ENCODE measurements around the gene CNPY1.

The CNPY1 gene

DNA sequence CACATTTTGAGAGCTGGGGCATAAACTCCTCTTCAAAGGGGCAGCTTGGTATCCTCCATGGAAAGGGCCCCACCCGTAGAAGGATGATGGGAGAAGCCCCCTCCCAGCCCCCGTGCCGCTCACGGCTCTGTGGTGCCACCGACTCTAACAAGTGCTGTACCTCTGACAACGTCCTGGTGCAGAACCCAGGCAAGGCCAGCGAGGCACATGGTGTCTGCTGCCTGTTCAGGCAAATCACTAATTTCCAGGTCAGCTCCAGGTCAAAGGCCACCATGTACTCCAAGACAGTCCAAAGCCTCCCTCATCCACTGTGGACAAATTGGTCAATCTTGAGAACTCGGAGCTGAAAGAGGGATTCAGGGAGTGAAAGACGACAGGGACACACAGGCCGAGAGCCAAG lies 11.4 kb upstream of the CNPY1 start:
- no peak for DNase-seq

DNA sequence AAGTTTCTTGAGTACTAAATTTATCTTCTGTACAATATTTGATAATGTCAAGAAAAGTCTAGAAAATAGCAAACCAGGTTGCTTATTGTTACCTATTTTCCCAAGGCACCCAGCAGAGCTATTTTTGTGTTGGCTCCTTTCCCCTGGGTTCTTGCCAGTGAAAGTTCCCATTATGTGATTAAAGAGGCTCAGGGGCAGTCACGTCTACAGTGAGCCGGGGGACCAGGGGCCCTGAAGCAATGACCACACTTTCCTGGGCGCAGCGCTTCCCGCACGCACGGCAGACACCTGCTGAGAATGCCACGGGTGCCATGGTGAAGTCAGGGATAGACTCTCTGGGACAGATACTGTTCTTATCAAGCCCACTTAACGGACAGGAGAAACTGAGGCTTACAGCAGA lies 10.4 kb upstream of the CNPY1 start:
- DNase-seq: no peak

DNA sequence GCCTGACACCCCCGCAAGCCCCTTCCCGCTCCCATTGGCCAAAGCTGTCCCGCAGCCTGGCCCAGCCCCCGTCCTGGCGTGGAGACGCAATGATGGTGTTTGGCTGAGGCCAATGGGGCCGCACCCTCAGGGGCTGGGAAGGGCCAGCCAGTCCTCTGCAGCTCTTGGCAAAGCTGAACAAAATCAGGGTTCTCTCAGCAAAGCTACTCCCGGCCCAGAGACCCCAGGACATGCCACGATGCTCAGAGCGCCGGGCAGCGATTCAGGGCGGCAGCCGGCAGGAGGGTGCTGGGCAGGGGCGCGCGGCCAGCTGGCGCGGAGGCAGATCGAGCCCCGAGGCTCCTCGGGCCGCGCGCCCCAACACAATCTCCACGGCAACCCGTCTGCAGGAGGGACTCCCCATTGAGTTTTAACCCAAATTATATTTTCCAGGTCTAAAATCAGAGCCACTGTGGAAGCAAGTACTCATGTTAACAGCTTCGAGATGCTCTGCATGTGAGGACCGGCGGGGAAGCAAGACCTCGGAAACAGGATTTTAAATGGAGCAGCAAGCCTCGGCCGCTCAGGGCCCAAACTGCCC lies 8.8 kb upstream of the CNPY1 start:
- no peak for DNase-seq

DNA sequence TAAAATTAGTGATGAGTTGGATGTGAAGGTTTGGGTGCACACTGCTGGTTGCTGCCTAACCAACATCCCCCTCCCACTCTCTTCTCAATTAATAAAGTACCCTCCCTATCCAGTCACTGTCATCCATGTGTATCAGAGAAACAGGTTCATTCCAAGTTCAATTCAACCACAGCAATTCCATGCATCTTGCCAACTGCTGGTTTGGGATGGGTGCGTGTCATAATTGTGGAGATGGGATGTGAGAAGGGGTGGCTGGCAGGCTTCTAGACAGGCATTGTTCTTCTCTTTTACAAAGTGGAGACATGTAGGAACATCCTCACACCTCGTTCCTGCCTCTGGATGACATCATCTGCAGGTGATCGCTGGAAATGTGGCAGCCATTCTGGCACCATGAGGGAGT lies 7.5 kb upstream of the CNPY1 start:
- no peak for DNase-seq

DNA sequence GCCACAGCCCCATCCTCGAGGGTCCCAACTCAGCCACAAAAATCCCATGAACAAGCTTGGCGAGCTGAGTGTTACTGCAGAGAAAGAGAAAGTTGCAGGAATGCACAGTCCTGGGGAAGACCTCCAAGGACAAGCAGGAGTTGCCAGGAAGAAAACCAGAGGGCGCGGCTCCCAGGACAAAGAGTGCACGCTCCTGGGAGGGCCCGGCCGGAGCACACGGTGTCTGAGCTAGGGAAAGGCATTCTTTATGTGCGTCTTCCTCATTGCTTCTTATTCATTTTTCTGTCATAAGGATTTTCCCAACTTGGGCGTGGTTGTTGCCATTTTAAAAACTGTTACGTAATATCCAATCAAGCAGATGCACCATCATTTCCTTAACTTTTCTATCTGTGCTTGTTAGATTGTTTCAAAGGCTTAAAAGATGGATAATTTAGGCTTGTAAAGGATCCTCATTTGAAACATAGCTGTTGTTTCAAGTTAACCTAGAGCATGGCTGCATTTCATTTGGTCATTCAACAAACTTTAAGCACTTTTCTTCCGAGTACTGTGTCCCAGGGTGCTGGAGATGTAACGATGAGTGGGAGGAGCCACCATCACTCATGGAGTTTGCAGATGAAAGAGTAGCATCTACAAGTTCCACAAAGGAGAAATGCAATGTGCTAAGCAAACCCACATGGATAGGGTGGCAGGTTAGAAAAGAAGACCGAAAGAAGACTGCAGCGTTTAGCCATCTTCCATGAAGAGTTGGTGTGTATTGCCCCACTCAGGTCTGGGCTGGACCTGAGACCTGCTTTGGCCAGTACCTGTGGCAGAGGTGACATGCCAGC lies 5.6 kb upstream of the CNPY1 start:
- DNase-seq: no peak

DNA sequence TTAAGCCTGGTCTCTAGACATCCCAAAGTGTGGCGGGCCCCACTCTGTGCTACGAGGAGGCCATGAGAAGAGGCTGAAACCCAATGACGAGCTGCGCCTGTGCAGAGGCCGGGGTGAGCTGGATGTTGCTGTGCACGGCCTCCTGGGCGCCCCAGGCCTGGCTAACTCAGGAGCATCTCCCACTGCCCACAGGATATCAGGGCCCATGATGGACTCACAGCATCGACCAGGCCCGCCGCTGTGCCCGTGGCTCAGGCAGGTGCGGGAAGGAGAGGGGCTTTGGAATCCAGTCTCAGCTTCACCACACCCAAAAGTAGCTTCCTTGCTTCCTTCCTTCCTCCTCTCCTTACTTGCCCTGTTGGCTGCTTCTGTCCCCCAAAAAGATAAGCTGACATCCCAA lies 4.6 kb upstream of the CNPY1 start:
- no peak for DNase-seq

DNA sequence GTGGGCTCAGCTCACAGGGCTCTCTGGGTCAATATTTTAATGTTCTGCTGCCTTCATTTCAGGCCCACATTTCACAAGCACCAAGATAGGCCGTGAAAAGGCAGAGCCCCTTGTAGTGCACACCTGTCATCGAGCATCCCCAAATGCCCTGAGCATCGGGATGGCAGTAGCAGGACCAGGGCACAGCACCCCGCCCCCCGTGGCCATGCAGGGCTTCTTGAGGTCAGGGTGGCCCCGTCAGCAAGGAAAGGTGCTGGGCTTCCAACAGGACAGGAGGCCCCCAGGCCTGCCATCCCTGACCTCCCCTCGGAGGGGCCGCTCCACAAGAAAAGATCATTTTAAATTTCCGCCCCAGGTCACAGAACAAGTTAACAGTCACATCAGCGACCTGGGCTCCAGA lies 2.9 kb upstream of the CNPY1 start:
- DNase-seq: no peak

DNA sequence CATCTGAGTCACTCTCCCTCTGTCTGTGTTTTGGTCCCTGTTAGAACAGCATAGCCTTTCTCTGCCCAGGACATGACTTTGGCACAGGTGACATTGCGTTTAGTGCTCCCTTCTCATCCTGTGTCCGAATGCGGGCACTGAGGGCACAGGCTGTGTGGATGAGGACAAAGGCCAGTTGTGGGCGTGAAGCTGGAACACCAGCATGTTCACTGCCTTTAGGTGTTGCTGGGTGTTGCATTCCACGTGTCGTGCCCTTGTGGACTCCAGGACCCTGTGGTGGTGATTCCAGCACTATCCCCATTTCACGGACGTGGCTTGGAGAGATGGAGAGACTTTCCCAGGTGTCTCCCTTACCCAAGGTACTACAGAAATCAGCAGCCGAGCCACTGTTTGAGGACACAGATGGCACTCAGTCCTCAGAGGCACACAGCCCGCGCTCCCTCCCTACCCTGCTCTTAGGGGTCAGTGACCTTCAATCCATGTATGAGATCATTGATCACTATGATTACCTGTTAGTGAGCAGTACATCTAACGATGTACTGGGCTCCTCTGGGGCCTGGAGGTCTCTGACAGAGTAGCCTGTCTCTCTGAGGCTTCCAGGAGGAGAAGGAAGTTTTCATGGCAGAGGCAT lies 917 bp upstream of the CNPY1 start:
- no peak for DNase-seq

DNA sequence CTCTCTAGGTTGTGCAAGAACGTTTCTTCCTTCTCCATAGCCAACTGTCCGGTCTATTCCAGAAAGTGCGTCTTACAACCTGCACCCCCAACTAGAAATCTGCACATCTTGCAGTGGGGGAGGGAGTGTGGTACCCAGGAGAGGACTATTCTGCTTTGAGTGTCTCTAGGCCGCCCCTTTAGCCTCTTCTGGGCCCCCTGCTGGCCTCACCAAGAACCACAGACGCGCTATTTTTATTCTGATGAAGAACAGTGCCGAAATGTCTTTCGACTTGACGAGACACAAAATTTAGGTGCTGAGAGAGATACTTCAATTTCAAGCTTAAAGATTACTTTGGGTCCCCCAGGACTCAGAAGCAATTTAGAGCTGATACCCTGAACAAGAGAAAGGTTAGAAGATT lies 1.0 kb downstream of the CNPY1 start:
- no peak for DNase-seq

DNA sequence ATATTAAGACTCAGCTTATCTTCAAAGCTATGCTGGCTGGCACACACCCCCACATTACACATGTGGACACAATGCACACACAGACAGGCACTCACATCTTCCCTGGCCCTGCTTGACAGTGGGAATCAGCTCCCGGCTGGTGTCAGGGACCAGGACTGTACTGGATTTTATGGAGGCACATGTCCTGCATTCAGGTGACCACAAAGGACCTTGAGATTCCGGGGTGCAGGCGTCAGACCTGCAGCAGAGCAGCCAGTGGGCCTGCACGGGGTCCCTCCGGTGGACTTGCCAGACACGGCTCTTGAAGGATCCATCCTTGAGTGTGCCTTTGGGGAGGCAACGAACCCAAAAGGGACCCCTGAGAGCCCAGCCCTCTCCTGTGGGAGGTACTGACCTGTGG lies 1.9 kb downstream of the CNPY1 start:
- DNase-seq: no peak

DNA sequence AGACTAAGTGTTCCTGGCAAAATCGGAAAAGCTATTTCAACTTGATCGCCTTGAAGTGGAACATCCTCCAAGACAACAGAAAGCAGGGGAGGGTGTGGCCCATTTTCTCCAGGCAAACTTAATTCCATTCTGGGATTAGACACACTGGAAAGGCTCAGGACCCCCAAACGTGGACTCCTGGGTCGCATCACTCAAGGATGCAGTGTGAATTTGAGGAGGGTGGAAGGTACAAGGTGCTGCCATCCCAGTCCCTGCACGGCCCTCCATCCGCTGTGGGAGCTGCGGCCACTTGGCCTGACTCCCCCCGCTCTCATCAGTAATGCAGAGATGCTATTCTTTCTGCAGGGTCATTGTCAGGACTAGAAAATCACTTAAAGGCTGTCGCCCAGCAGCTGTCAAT lies 2.4 kb downstream of the CNPY1 start:
- DNase-seq: no peak

DNA sequence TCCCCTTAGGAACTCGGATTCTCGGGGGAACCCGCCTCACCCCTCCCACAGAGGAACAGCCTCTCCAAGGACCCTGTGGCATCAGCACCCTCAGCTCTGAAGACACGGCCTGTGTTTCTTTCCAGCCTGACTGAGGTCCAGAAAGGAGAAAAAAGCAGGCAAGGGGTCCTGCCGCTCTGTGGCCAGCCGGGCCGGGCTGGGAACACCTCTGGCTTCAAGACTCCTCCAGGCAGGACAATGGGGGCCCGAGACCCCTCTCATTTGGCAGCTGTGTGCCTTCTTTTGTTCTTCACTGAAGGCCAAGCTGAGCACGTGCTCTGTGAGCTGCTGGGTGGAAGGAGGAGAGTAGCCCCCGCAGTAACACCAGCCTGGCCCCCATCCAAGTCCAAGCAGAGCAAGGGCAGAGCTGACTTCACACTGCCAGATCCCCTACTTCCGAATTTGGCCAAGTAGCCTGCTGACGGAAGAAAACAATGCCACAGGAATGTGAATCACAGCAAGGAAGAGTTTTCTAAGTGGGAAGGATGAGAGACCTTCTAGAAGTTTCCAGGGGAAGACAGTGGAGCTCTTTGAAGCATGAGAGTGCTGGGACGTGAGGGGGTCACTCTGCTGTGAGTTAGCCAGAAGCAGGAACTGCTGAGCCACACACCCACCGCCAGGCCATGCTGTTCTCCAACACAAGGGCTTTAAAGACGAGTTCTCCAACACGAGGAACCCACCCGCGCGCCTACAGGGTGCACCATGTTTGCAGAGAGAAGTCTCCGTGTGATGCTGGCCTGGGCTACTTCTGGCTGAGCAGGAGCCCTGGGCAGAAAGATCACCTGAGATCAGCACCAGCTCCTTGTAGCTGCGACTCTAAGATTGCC lies 3.1 kb downstream of the CNPY1 start:
- no peak for DNase-seq

DNA sequence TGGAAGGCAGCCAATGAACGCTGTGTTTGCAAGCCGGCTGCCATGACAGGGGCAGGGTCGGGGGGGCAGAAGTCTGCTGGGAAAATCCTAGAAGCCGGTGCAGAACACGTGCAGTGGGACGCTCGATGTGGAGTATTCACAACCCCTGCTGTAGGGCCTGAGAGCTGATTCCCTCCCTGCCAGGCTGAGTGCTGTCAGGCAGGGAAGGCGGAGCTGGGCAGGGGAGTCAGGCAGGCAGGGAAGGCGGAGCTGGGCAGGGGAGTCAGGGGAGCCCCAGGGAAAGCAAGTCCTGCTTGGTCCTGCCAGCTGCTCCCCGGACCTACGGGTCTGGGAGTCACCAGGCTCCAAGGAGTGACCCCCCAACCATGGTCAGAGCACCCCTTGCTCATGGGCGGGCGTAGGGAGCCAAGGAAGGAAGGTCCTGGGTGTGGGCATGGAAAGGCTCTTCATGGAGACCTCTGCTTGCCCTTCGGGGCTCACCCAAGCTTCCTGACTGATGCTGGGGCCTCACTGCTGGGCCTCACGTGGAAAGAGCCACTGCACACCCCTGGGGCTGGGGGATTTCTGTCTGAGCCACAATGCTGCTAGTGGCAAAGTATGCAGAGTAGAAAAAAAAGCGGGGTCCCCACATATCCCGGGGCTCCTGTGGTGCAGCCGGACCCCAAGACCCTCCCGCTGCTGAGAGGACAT lies 4.2 kb downstream of the CNPY1 start:
- DNase-seq: no peak

DNA sequence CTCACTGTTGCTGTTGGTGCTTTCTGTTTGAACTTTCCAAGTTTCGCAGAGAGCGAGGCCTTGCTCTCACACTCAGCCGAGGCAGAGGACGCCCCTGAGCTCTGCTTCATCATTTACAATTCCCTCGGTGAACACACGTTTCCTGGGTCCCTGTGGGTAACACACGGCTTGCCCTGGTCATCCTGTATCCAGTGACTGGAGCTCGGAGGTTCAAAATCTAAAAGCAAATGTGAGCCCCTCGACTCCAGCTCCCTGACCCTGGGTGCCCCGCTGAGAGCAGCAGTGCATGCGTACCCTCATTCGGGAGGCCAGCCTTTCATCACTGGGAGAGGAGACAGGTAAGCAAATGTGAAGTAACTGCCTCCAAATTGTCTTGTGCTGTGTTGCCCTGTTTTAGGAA lies 5.8 kb downstream of the CNPY1 start:
- no peak for DNase-seq

DNA sequence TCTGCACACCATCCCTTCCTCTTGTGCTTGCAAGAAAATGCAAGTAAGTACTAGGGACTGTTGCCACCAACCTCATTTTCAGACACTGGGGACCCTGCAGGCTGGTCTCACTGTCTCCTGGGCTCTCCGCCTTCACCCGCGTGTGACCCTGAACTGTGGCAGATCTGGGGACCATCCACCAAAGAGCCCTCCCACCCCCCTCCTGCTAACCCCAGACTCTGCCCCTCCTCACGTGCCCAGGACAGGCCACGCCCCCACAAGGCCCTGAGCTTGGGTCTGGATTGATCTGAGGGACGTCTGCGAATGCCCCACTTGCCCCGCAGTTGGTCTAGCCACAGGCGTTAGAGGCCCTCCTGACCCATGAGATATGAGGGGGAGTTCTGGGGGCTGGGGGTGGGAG lies 8.1 kb downstream of the CNPY1 start:
- DNase-seq: no peak

DNA sequence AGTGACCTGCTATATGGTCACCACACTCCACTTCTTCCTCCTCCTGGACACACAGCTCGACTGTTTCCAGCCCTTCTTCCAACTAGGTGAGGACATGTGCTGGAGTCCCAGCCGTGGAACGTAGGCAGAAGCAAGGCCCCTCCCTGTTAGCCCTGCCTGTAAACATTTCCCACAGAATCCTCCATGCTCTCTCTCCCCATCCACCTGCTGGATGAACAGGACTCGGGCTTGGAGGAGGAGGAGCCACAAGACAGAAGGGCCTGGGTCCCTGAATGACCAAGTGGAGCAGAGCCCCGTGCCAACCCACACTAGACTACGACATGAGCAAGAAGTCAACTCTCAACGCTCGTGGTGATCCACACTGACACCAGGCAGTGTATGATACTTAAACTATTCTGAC lies 9.9 kb downstream of the CNPY1 start:
- no peak for DNase-seq

DNA sequence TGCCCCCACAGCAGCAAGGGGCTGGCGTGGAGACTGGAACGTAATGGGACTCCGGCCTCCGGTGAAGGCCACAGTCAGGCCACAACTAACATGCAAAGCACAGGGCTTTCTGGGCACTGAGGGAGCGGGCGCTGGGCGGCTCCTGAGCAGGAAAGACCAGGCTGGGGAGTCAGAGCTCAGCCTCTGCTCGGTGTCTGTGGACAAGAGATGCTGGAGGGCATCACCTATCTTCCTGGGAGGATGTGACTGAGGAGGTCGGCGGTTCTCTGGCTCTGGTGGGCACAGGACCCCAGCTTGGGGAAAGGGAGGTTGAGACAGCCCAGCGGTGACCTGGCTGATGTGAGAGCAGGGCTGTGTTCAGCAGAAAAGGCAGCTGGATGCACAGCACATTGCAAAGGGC lies 11.7 kb downstream of the CNPY1 start:
- no peak for DNase-seq

DNA sequence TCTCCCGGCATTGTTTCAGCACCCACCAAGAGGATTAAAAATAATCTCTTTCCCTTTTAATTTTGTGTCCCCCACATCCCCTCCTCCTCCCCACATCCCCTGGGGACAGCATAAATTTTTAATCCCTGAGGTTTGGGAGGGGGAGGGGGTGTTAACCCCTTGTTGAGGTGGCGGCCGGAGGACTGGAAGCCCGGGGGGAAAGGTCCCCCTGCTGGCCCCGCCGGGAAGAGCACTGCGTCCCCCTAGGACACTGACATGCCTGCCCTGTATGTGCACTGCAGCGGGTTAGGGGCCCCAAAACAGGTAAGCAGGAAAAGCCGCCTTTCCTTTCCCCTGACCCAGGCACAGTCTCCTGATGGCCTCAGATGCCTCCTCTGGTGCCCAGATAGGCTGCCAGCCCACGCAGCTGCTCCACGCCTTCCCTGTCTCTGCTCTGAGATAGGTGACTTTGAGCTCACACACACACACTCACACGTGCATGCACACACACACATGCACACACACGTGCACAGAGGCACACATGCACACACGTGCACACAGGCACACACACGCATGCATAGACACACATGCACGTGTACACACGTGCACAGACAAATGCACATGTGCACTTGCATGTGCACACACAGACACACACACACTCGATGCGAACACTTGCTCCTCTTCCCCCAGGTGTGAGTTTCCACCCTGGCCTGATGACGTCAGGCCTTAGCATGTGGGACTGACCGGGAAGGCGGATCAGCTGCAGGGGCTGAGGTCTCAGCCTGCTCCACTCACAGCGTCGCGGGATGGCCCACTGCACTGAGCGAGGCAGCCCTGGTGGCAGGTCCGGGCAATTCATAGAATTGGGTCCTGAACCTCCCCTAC lies 12.3 kb downstream of the CNPY1 start:
- DNase-seq: no peak

DNA sequence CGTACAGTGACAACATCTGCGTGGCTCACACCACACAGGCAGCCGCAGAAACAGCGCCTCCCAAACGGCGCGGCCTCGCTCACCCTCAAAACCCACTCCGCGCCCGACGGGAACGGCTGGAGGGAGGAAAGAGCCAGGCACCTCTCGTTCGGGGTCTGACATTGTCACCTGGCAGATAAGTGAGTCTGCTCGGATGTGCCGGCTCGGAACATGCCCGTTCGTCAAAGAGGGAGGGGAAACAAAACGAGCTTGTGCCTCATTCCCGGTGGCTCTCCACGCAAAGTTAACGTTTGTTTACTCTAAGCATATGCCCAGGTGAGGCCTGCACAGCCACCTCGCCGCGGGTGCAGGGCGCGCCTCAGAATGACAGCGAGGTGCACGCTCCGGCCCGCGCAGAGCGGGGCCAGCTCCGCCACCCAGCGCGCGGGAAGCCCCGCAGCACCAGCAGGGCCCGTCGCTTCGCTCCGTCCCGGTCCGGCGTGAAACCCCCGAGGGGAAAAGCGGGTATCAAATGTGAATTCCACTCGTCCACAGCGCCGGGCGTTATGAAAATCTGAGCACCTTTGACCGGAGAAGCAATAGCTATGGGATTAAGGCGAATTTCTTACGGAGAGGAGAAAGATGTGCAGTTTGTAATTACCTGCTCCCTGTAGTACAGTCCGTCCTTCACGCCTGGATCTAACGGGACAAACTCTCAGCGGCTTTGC lies 13.1 kb downstream of the CNPY1 start:
- no peak for DNase-seq

DNA sequence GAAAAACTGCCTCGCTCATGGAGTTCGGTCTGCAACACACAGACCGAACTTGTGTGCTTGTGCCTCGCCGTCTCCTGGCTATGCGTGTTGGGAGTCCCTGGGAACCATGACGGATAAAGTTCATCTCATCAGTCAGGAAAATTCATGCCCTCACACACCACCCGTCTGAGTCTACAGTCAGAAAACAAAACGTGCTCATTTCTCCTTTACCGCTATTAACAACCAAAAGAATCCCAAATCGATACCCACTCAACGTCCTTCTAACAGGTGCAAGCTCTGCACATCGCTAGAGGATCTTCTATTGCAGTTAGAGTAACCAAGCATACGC lies 13.6 kb downstream of the CNPY1 start:
- DNase-seq: no peak

DNA sequence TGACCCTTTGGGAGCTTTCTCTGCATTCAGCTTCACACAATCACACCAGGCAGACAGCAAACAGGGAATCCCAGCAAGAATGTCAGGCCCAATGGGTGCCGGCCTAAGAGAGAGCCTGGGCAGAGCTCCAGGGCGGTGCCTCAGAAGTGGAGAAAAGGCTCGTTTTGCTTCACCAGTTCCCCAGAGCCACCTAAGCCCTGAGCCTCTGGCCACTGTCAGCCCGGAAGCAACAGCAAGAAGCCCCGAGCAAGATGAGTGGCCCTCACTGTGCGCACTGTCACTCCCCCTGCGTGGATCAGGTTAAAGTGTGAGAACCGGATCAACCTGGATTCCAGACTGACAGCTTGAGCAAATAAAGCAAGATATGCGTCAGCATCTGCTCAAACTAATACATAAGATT lies 14.7 kb downstream of the CNPY1 start:
- DNase-seq: no peak

Data from NCI-H1436 (cell line).